B cell (primary cell): ENCODE results near the gene PRKAG2. TPM values are rescaled to one million over a fixed set of nuclear protein-coding genes. Genes with fewer than 3 reads are reported as not detected.

Experiments used
- ATAC-seq: fragments of 200-7000 bp; cut with Tn5 transposase; one replicate; pipeline ENCODE4 v1.10.0; 2021; ENCODE audit warnings: low read depth, mild to moderate bottlenecking, moderate number of reproducible peaks, moderate library complexity
- CTCF ChIA-PET: fragments of 350-600 bp; sonication (Branson Sonifier 250); formaldehyde crosslinking; loops from one replicate; lab custom pipeline; 2021; ENCODE audit warnings: antibody characterized with exemption, inconsistent platforms; lab: Charles Lee
- POLR2A ChIA-PET: fragments of 350-600 bp; sonication (Branson Sonifier 250); formaldehyde crosslinking; loops from one replicate; lab custom pipeline; 2021; ENCODE audit warnings: antibody characterized with exemption; lab: Charles Lee
- DNase-seq: peaks from one replicate; pipeline ENCODE4 v3.0.0; 2013
- H2AFZ ChIP-seq: 2 replicates; pipeline ENCODE4 v1.6.1; 2012; ENCODE audit warnings: mild to moderate bottlenecking, low read depth, low read length; ENCODE audit not compliant: insufficient read depth, poor library complexity, severe bottlenecking
- H3K27ac ChIP-seq, 2 donors: 1 replicate in 1 of 2; 2 replicates in 1 of 2; pipeline ENCODE4 v1.5.1; 2012 to 2013; ENCODE audit warnings: low read length in 2 of 2, mild to moderate bottlenecking in 2 of 2, moderate library complexity in 1 of 2
- H3K27me3 ChIP-seq, 4 experiments: fragments of 200-600 bp in 1 of 4; sonication (generic) in 1 of 4; replicated peaks in 1 of 4; 1 replicate in 2 of 4; 2 replicates in 2 of 4; pipeline versions ENCODE4 v1.6.1 to v1.7.0; 2013 to 2016; ENCODE audit warnings: low read length in 3 of 4, mild to moderate bottlenecking in 2 of 4, mixed read lengths in 1 of 4, moderate library complexity in 1 of 4; ENCODE audit not compliant: insufficient read depth in 4 of 4, control insufficient read depth in 3 of 4; ENCODE audit errors: control extremely low read depth in 1 of 4
- H3K36me3 ChIP-seq, 2 experiments: replicated peaks in 1 of 2; 1 replicate in 1 of 2; 2 replicates in 1 of 2; pipeline versions ENCODE4 v1.6.1 to v1.7.1; 2013; ENCODE audit warnings: low read length in 1 of 2; ENCODE audit not compliant: insufficient read depth in 2 of 2, control insufficient read depth in 1 of 2; ENCODE audit errors: control extremely low read depth in 1 of 2, extremely low read depth in 1 of 2
- H3K4me1 ChIP-seq, 2 donors: fragments of 200-600 bp in 1 of 2; sonication (generic) in 1 of 2; 1 replicate in 1 of 2; 2 replicates in 1 of 2; pipeline versions ENCODE4 v1.5.1 to v1.6.1; 2013 to 2017; ENCODE audit warnings: low read length in 2 of 2; ENCODE audit not compliant: control insufficient read depth in 2 of 2, insufficient read depth in 2 of 2
- H3K4me2 ChIP-seq: replicated peaks from 2 replicates; pipeline ENCODE3; 2012; ENCODE audit warnings: mild to moderate bottlenecking, low read depth, low read length; ENCODE audit not compliant: poor library complexity, severe bottlenecking
- H3K4me3 ChIP-seq, 5 experiments: fragments of 200-600 bp in 1 of 5; sonication (generic) in 1 of 5; 1 replicate in 3 of 5; 2 replicates in 2 of 5; pipeline versions ENCODE4 v1.5.1 to v1.7.0; 2011 to 2016; ENCODE audit warnings: low read length in 4 of 5, mild to moderate bottlenecking in 4 of 5, low read depth in 2 of 5, control low read depth in 1 of 5, moderate library complexity in 1 of 5; ENCODE audit not compliant: insufficient read depth in 1 of 5; ENCODE audit errors: control extremely low read depth in 1 of 5, extremely low read depth in 1 of 5
- H3K79me2 ChIP-seq: fragments of 200-600 bp; sonication (generic); one replicate; pipeline ENCODE4 v1.6.0; 2016; ENCODE audit warnings: low read length; ENCODE audit not compliant: control insufficient read depth, insufficient read depth
- H3K9ac ChIP-seq: fragments of 200-600 bp; sonication (generic); 2 replicates; pipeline ENCODE4 v1.6.1; 2017; ENCODE audit warnings: mild to moderate bottlenecking, low read length, moderate library complexity
- H3K9me3 ChIP-seq, 3 donors: one replicate each; pipeline versions ENCODE4 v1.6.1 to v1.7.1; 2013; ENCODE audit warnings: low read length in 2 of 3; ENCODE audit not compliant: control insufficient read depth in 2 of 3, insufficient read depth in 1 of 3; ENCODE audit errors: control extremely low read depth in 1 of 3
- H4K20me1 ChIP-seq: 2 replicates; pipeline ENCODE4 v1.6.0; 2012; ENCODE audit warnings: mild to moderate bottlenecking, low read length; ENCODE audit not compliant: insufficient read depth, control insufficient read depth, poor library complexity, severe bottlenecking
- H3K27ac Mint-ChIP-seq: one replicate; pipeline ENCODE4 v1.8.0; 2021; ENCODE audit warnings: mixed read lengths
- H3K27me3 Mint-ChIP-seq: one replicate; pipeline ENCODE4 v1.8.0; 2021; ENCODE audit warnings: mixed read lengths
- H3K4me1 Mint-ChIP-seq: one replicate; pipeline ENCODE4 v1.8.0; 2021; ENCODE audit warnings: mixed read lengths
- H3K4me3 Mint-ChIP-seq: one replicate; pipeline ENCODE4 v1.8.0; 2021; ENCODE audit warnings: mixed read lengths
- H3K9me3 Mint-ChIP-seq: one replicate; pipeline ENCODE4 v1.8.0; 2022; ENCODE audit warnings: mixed read lengths; ENCODE audit not compliant: insufficient read depth
- EZH2 ChIP-seq: IDR thresholded peaks from 2 replicates; pipeline ENCODE4 v1.6.1; 2012; ENCODE audit warnings: borderline replicate concordance, low read depth, mild to moderate bottlenecking, moderate library complexity, low read length; ENCODE audit not compliant: insufficient read depth, poor library complexity, severe bottlenecking
- WGBS: methylation state at CpG from one replicate; pipeline ENCODE4 v1.1.5; 2013; ENCODE audit warnings: missing lambda C conversion rate; ENCODE audit not compliant: insufficient coverage; 5-methylcytosine and 5-hydroxymethylcytosine counted together
- intact Hi-C: fragments of 100-400 bp; cut with micrococcal nuclease; formaldehyde crosslinking; loops from one replicate; pipeline ENCODE4 v1.10.0; 2022
- polyA plus RNA-seq: library from polyadenylated mRNA; depleted of rRNA; stranded (reverse); fragments of >200 nt; gene quantifications from 2 replicates; pipeline ENCODE4 v1.2.3, GENCODE V29; 2012
- total RNA-seq, 2 donors: library from RNA; stranded (reverse); fragments of 120-200 nt in 1 of 2; gene quantifications; 1 replicate in 1 of 2; 2 replicates in 1 of 2; pipeline versions ENCODE4 v1.2.3 to v1.2.4, GENCODE V29; 2013 to 2022
- TF ChIP-seq, protein P1 (sequence below): fragments of 200-600 bp; IDR thresholded peaks from one replicate; pipeline ENCODE4 v1.8.0; 2022; ENCODE audit warnings: antibody characterized with exemption, mild to moderate bottlenecking

PRKAG2 gene
- total and polyA plus RNA-seq, 2 donors (not counting 1 experiment from before 2014, with no cell fraction given), result 22.1 to 56.3 TPM

DNA sequence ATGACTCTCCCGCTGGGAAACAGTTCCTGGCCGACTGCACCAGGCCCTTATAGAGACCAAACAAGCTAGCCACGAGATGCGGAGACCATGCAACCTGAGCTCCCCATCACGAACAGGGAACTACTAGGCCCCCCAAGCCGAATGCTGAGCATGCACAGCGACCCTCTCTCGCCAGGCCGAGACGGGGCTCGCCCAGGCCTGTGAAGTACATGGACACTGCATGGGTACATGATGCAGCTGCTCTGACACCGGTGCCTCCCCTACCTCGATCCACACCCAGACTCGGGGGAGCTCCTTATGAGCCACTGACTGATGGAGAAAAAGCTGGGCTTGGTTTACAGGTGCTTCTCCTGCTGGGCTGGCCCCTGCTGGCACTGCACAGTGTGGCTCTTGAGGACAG lies 285.0 kb downstream of the PRKAG2 start:
- Histone ChIP-seq H3K9ac (no peak overlapping the region), H3K4me3 (no peak overlapping the region), H2AFZ (no peak overlapping the region), H3K4me2 (no peak overlapping the region), H3K9me3 (no peaks in the 10 kb centered on the region), H3K27ac (no peak overlapping the region), H4K20me1 (peaks cover 5% of the 10 kb centered on the region), H3K36me3 (peaks cover 0 to 5% of the 10 kb centered on the region in 2 experiments), H3K27me3 (no peaks in the 10 kb centered on the region), H3K4me1 (peaks cover 0 to 16% of the 10 kb centered on the region in 2 donors), H3K79me2 (peaks cover 10% of the 10 kb centered on the region)
- intact Hi-C loops, result no loop called here
- TF ChIP-seq, protein P1, sequence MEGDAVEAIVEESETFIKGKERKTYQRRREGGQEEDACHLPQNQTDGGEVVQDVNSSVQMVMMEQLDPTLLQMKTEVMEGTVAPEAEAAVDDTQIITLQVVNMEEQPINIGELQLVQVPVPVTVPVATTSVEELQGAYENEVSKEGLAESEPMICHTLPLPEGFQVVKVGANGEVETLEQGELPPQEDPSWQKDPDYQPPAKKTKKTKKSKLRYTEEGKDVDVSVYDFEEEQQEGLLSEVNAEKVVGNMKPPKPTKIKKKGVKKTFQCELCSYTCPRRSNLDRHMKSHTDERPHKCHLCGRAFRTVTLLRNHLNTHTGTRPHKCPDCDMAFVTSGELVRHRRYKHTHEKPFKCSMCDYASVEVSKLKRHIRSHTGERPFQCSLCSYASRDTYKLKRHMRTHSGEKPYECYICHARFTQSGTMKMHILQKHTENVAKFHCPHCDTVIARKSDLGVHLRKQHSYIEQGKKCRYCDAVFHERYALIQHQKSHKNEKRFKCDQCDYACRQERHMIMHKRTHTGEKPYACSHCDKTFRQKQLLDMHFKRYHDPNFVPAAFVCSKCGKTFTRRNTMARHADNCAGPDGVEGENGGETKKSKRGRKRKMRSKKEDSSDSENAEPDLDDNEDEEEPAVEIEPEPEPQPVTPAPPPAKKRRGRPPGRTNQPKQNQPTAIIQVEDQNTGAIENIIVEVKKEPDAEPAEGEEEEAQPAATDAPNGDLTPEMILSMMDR, result no peak
- no peak for TF ChIP-seq EZH2
- H3K9me3 Mint-ChIP-seq, result no peaks in the 10 kb centered on the region
- 94% methylated on average over 14 of the region's 14 CpGs for WGBS
- DNase-seq (no peak), ATAC-seq (no peak)
- no peak overlapping the region for H3K4me3 Mint-ChIP-seq
- H3K4me1 Mint-ChIP-seq, result peaks cover 18% of the 10 kb centered on the region
- CTCF ChIA-PET, result no interaction called here
- POLR2A ChIA-PET, result no interaction called here
- H3K27ac Mint-ChIP-seq, result no peak overlapping the region
- no peaks in the 10 kb centered on the region for H3K27me3 Mint-ChIP-seq

DNA sequence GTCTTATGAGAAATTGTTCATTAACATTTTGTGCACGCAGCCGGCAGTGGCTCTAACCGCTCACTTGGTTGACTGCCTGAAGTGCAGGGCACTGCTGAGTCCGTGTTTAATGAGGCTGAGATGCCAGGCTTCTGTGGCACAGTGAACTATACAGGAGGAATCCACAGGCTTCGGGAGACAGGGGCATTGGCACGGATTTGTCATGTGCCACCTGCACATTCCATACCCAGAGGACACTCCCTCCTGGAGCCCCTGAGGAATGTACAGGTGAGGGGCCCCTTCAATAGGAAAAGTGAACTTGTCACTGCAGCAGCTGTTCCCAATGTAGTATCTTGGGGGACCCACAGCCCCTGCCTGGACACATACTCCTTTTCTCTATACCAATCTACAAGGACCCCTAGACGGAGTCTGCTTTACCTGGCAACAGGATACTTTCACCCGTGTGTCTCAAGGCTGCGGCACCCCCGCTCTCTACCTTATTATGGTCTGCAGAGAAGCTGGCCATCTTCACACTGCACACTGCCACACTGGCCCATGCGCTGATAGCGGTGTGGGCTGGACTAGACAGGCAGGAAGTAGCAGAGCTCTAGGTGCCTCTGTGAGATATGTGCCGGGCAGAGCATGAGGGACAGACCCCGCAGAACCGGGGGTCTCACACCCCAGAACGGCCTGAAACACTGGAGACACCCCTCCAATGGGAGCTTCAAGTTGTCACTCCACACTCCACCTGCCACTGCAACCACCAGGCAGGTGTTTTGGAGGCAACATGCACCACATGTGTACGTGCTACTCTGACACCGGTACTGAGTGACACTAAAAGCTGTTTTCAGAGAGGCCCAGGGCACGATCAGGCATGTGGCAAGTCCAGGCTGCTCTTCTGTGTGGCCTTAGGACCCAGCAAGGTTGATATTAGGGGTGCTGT lies 285.8 kb downstream of the PRKAG2 start:
- Histone ChIP-seq H3K9ac (no peak overlapping the region), H4K20me1 (peaks cover 5% of the 10 kb centered on the region), H3K36me3 (peaks cover 0 to 5% of the 10 kb centered on the region in 2 experiments), H3K4me2 (no peak overlapping the region), H3K4me3 (no peak overlapping the region), H3K27ac (no peak overlapping the region), H2AFZ (no peak overlapping the region), H3K27me3 (no peaks in the 10 kb centered on the region), H3K9me3 (no peaks in the 10 kb centered on the region), H3K4me1 (peaks cover 0 to 16% of the 10 kb centered on the region in 2 donors), H3K79me2 (peaks cover 7% of the 10 kb centered on the region)
- DNase-seq (no peak), ATAC-seq (no peak)
- H3K4me3 Mint-ChIP-seq, result no peak overlapping the region
- peaks cover 17% of the 10 kb centered on the region for H3K4me1 Mint-ChIP-seq
- no peaks in the 10 kb centered on the region for H3K9me3 Mint-ChIP-seq
- ChIA-PET CTCF (no interaction called here), POLR2A (no interaction called here)
- TF ChIP-seq, protein P1, result no peak
- TF ChIP-seq EZH2, result no peak
- H3K27ac Mint-ChIP-seq, result no peak overlapping the region
- intact Hi-C loops, result no loop called here
- 90% methylated on average over 17 of the region's 19 CpGs for WGBS
- no peaks in the 10 kb centered on the region for H3K27me3 Mint-ChIP-seq
